ENCODE results near the gene KRTAP24-1.

KRTAP24-1 gene

GRCh38 chr21:30282850-30283249 is at the start of gene KRTAP24-1:
KRTAP24-1 (minus strand) TSS chr21:30282950; CDS start chr21:30282932, 18 bp downstream.
- DNase-seq (ENCODE audit: low read depth): no peak

DNA sequence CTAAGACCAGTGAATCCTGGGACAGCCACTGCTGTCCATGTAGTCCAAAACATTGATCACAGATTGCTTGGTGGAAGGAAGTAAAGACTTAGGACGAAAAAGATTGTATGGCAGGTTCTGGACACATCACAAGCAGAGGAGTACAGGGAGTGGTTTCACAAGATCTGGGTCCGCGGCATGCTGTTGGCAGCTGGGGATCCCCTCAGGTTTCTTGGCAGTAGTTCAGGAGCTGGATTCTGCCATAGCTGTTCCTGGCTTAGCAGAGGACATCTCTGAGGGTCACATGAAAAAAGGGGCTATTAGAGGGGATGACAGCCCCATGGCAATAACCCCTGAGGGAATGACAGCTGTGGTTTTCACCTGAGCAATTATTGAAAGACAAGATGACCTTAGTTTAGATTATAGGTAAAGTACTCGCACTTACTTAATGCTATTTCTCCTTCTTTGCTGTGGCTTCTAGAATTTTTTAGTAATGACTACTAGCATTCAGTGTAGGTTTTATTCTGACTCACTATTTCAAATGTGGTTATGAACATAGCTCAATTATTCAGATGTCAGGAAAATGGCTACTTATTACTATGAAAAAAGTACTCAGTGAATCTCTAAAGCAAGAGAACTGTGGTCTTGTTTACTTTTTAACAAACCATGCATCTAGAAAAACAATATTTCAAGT is 46.6 kb upstream of the KRTAP24-1 start:
- DNase-seq (ENCODE audit: low read depth): no peak

GRCh38 chr21:30326390-30326789 is 43.6 kb upstream of the KRTAP24-1 start:
- no peak for DNase-seq (ENCODE audit: low read depth)

GRCh38 chr21:30320215-30320614 is 37.5 kb upstream of the KRTAP24-1 start, which contains the start of gene KRTAP26-1:
KRTAP26-1 (minus strand) TSS chr21:30320315; CDS start chr21:30320035, 280 bp downstream.
- no peak for DNase-seq (ENCODE audit: low read depth)

DNA sequence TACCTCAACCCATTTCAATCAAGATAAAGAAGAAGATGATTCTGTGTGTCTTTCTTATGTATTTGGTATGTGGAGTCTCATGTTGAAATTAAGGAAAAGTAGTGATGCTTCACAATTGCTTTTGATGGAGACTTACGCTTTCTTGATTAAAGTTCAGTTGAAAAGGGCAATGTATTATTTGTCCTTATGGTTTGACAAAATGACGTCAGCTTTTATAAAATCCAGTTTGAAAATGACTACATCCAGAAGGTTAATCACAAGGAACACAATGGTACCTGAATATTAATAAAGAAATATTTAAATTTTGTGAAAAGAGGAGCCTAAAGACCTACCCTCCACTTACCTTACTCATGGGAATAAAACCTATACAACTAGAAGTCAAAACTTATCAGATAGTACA is 33.0 kb upstream of the KRTAP24-1 start:
- no peak for DNase-seq (ENCODE audit: low read depth)

- no peak for DNase-seq (ENCODE audit: low read depth)
These were observed 24.1 kb upstream of the KRTAP24-1 start for GRCh38 chr21:30306884-30307283.

GRCh38 chr21:30305136-30305535 is 22.4 kb upstream of the KRTAP24-1 start:
- no peak for DNase-seq (ENCODE audit: low read depth)

DNA sequence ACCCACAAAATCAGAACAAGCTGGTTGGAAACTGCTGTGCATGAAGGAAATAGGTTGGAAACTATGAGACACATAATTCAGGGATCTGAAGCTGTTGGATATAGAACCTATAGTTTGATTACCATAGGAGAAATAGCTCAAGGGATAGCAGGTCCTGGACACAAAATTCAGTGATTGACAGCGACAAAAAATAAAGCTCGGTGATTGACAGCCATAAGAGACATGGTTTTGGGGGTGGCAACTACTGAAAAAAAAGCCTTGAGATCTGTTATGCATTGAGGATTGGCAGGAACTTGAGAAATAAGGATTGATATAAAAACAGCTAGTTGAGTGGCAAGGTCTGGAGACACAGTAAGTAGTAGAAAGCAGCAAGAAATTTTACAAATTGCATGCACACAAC is 6.5 kb upstream of the KRTAP24-1 start, which contains the start of gene KRTAP25-1:
KRTAP25-1 (minus strand) TSS at position 300 of the 400 bp plus-strand sequence; CDS start at position 276, 24 bp downstream.
- DNase-seq (ENCODE audit: low read depth): no peak

- no peak for DNase-seq (ENCODE audit: low read depth)
These were observed 11.1 kb downstream of the KRTAP24-1 start for GRCh38 chr21:30271611-30272010.

DNA sequence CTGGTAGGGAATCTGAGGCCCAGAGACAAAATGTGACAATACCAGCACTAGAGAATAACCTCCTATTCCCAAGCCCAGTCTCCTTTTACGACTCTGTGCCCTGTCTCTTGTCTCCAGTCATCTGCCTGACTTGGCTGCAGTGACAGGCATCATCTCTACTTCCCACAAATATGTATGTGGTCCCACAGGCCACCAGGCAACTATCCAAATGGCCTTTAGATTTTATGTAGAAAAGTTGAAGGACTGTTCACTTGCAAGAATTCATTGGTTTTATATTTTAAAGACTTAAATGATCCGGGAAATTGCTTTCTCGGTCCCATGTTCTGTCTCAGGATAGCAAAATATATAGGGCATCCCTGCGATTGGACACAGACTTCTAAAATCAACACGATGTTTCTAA is 11.6 kb downstream of the KRTAP24-1 start:
- no peak for DNase-seq (ENCODE audit: low read depth)

- no peak for DNase-seq (ENCODE audit: low read depth)
These were observed 12.8 kb downstream of the KRTAP24-1 start for GRCh38 chr21:30269803-30270530.

DNA sequence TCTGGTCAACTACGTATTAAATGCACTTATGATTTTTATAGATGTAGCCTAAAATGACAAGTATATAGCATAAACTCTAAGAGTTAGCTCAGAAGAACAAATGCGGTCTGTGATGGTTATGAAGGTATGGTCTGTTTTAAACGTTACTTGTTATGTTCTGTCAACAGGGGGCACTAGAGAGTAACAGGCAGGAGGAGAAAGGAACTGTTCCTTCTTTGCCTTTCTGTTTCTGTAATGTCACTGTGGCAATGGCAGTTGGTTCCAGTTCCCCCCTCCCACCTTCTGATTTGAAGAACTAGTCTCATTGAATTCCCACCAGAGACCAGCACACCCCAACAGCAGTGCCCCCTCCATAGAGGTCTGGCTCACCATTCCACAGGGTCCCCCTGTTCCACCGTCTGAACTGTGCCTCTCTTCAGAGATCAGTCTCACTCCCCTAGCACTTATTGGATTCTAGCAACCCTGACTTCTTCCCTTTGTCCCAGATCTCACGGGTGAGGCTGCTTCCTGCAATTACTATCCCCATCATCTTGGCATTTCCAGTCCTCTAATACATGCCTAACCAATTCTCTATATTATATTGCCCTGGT is 14.0 kb downstream of the KRTAP24-1 start:
- no peak for DNase-seq (ENCODE audit: low read depth)

GRCh38 chr21:30257773-30258172 is 25.0 kb downstream of the KRTAP24-1 start:
- DNase-seq (ENCODE audit: low read depth): no peak

DNA sequence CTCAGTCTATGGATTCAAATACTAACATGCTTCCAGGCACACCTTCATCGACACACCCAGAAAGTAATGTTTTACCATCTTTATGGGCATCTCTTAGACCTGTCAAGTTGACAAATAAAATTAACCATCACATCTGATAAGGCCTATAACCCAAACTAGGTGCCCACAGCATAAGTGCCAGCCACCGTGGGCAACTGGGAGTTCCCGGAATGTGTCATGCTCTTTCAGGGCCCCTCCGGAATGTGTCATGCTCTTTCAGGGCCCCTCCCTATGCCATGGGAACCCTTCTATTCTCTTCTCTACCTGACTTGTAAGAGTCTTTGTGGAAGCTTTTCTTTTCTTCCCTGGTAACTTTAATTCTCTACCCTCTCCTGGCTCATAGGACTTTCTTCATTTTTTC is 26.6 kb downstream of the KRTAP24-1 start:
- DNase-seq (ENCODE audit: low read depth): no peak

GRCh38 chr21:30255679-30256078 is 27.1 kb downstream of the KRTAP24-1 start:
- no peak for DNase-seq (ENCODE audit: low read depth)

- DNase-seq (ENCODE audit: low read depth): no peak
These were observed 31.0 kb downstream of the KRTAP24-1 start for GRCh38 chr21:30251781-30252180.

- DNase-seq (ENCODE audit: low read depth): no peak
These were observed 32.8 kb downstream of the KRTAP24-1 start for GRCh38 chr21:30249936-30250335.

DNA sequence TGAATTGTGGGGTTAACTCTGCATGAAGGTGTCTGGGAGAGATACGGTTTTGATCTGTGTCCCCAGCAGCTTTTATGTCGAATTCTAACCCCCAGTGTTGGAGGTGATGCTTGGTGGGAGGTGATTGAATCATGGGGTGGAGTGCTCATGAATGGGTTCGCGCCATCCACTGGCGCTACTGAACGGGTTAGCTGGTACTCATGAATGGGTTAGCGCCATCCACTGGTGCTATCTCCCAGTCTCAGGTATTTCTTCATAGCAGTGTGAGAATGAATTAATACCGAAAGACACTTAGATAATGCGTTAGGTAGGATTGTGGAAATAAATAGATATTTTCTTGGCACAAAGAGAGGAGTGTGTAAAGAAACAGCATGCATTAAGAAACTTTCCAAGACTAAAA is 33.9 kb downstream of the KRTAP24-1 start:
- no peak for DNase-seq (ENCODE audit: low read depth)

DNA sequence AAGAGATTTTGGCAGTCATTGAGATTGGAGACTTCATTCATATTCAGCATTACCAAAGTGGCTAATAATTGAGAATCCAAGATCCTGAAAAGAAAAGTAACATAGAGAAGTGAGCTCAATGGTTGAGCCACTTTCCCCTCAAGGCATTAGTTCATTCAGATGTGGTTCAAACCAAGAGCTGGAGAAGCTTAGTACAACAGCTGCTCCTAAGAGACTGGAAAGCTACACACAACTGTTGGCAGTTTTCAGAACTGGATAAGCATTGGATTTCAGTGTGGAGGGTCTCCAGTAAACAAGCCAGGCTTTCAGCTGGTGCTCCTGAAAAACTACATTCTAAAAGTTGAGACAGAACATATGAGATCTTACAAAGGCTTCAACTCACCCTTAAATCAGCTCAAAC is 37.7 kb downstream of the KRTAP24-1 start:
- DNase-seq (ENCODE audit: low read depth): no peak

- no peak for DNase-seq (ENCODE audit: low read depth)
These were observed 39.1 kb downstream of the KRTAP24-1 start for GRCh38 chr21:30243691-30244090.

- DNase-seq (ENCODE audit: low read depth): no peak
These were observed 42.1 kb downstream of the KRTAP24-1 start for GRCh38 chr21:30240661-30241060.

GRCh38 chr21:30238168-30238567 is 44.6 kb downstream of the KRTAP24-1 start:
- no peak for DNase-seq (ENCODE audit: low read depth)

GRCh38 chr21:30234643-30235042 is 48.1 kb downstream of the KRTAP24-1 start:
- DNase-seq (ENCODE audit: low read depth): no peak
